Erythroblast (primary cell): Measurements from ENCODE around the gene PDLIM7.

Source experiments
- GATA1 ChIP-seq: IDR thresholded peaks from 2 replicates; pipeline ENCODE4 v1.6.1; 2011; ENCODE audit warnings: low read depth, mild to moderate bottlenecking, control low read depth, low read length, moderate library complexity
- POLR2A ChIP-seq: IDR thresholded peaks from 2 replicates; pipeline ENCODE4 v1.6.1; 2011; ENCODE audit warnings: mild to moderate bottlenecking, low read length

DNA sequence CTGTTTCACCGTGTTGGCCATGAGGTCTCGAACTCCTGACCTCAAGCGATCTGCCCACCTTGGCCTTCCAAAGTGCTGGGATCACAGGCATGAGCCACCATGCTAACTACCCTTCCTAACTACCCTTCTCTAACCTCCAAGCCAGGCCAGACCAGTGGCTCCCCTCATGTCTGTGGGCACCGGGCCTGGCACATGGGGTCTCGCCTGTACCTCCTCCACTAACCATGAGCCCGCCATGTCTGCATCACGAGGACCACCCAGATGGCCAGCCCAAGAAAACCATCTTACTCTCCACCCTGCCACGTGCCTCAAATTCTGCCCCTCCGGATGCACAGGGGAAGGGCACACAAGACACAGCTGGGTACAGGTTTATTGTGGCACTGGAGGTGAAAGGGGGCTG is 14.4 kb downstream of the PDLIM7 start:
- no peak for TF ChIP-seq POLR2A
- no peak for TF ChIP-seq GATA1
